GM21717 (cell line): ENCODE results near the gene PPARA.

Experiments
- ATAC-seq: cut with Tn5 transposase; IDR thresholded peaks from one replicate; pipeline ENCODE4 v1.9.1; 2021; ENCODE audit warnings: mild to moderate bottlenecking, moderate library complexity; ENCODE audit not compliant: unreplicated experiment

The PPARA gene

DNA sequence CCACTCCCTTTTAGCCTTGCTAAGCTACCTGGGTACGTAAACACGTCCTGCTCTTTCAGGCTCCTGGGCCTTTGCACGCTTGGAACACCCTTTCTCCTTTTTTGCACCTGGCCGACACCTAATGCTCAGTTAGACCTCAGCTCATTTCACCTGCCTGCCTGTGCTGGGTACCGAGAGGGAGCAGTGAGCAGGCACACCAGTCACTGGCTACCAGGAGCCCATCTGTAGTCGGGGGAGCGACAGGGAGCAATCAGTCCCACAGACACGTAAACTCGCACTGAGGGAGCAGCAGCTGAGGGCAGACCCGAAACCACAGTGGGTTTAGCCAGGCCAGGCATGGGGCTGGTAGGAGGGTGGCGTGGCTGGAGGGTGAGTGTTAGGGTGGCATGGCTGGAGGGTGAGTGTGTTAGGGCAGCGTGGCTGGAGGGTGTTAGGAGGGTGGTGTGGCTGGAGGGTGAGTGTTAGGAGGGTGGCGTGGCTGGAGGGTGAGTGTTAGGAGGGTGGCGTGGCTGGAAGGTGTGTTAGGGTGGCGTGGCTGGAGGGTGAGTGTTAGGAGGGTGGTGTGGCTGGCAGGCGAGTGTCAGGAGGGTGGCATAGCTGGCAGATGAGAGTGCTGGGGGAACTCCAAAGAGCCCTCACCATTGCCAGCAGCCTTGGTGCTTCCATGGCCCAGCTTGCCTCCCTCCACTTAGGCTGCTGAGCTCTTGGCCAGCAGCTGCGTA, 140.0 kb downstream of the PPARA start:
- no peak for ATAC-seq

DNA sequence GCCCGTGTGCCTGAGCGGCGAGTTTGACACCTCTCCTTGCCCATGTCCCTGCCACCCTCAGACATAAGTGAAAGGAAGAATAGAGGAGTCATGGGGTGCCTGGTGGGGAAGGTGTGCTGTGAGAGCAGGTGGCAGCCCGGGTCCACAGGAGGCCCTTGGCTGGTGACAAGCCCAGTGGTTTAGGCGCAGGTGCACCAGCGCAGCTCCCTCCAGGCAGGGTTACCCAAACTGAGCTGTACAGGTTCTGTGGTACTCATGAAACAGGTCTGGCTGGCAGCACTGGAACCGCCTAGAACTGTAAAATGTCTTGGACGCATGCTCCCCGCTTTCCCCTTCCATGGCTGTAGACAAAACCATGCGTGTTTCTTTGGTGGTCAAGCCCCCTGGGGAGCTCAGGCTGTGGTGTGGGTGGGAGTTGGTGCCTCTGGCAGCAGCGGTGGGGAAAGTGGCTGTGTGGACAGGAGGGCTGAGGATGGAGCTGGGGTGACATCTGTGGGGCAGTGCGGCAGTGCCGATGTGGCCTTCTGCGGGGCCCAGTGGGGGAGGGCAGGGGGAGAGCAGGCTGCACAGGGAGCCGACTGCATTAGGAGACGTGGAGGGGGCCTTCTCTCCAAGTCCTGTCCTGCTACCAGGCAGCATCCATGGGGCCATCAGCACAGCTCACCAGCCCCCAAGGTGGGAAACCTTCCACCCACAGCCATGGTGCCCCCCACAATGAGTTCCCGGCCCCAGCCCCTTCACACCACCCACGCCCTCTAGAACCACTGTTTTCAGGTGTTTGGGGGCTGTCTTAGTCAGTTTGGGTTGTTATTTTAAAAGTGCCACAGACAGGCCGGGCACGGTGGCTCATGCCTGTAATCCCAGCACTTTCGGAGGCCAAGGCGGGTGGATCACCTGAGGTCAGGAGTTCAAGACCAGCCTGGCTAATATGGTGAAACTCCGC, 140.8 kb downstream of the PPARA start:
- ATAC-seq, result no peak

DNA sequence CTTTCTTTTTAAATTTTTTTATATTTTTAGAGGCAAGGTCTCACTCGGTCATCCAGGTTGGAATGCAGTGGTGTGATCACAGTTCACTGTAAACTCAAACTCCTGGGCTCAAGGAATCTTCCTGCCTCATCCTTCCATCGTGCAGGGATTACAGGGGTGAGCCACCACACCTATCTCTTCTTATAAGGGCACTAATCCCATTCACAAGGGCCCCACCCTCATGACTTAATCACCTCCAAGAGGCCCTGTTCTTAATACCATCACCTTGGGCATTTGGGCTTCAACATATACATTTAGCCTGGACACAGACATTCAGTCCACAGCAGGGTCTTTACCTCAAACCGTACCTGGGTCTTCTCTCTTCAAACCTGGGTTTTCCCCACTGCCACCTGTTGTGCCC, 141.8 kb downstream of the PPARA start:
- ATAC-seq, result no peak

DNA sequence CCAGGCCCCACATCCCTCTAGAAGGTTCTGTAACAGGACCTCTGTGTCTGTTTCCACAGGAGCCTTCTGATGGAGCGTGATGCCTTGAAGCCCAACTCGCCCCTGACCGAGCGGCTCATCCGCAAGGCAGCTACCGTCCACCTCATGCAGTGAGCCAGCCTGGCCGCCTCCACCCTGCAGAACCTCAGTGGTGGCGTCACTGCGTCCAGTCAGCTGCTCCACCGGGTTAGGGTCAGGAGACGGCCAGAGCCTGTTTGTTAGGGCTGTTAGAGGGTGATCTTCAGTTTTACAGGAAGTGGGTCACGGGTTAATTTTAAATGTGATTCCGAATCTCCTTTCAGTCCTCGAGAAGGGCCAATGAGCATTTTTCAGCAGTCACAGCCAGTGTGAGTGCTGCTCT, 142.4 kb downstream of the PPARA start:
- ATAC-seq, result no peak
